CD4-positive, CD25-positive, alpha-beta regulatory T cell (primary cell): ENCODE data around the gene MYO18B. TPM values are rescaled to one million over a fixed set of nuclear protein-coding genes. Genes with fewer than 3 reads are reported as not detected.

Experiments used
- ATAC-seq, 2 donors: fragments of 150-1000 bp; cut with Tn5 transposase; one replicate each; pipeline ENCODE4 v1.10.0; 2021; ENCODE audit warnings: low read depth in 2 of 2, moderate number of reproducible peaks in 2 of 2, moderate library complexity in 1 of 2
- DNase-seq, 3 donors: peaks; one replicate each; pipeline versions ENCODE4 v3.0.0 to v3.0.0-alpha.2; 2012 to 2022; ENCODE audit warnings: mixed read lengths in 1 of 3
- H3K27ac ChIP-seq: one replicate; pipeline ENCODE4 v1.7.0; 2013; ENCODE audit warnings: mild to moderate bottlenecking, low read length; ENCODE audit not compliant: insufficient read depth, poor library complexity, severe bottlenecking
- H3K27me3 ChIP-seq: one replicate; pipeline ENCODE4 v1.7.0; 2013; ENCODE audit warnings: low read length; ENCODE audit not compliant: control insufficient read depth, insufficient read depth
- H3K36me3 ChIP-seq: one replicate; pipeline ENCODE4 v1.7.0; 2013; ENCODE audit warnings: mild to moderate bottlenecking, low read length, moderate library complexity; ENCODE audit not compliant: control insufficient read depth, insufficient read depth
- H3K4me1 ChIP-seq: 2 replicates; pipeline ENCODE4 v1.7.0; 2013; ENCODE audit warnings: mild to moderate bottlenecking, low read length; ENCODE audit not compliant: insufficient read depth, control insufficient read depth, poor library complexity, severe bottlenecking
- H3K4me3 ChIP-seq: one replicate; pipeline ENCODE4 v1.7.0; 2013; ENCODE audit warnings: low read depth, mild to moderate bottlenecking, low read length, moderate library complexity
- H3K9me3 ChIP-seq, 2 experiments: 1 replicate in 1 of 2; 2 replicates in 1 of 2; pipeline ENCODE4 v1.7.0; 2013; ENCODE audit warnings: low read length in 2 of 2, mild to moderate bottlenecking in 1 of 2, moderate library complexity in 1 of 2; ENCODE audit not compliant: control insufficient read depth in 2 of 2
- H3K27ac Mint-ChIP-seq, 3 donors: one replicate each; pipeline ENCODE4 v1.8.0; 2020 to 2022; ENCODE audit warnings: mild to moderate bottlenecking in 3 of 3, mixed read lengths in 3 of 3, moderate library complexity in 2 of 3
- H3K27me3 Mint-ChIP-seq: one replicate; pipeline ENCODE4 v1.8.0; 2022; ENCODE audit warnings: mild to moderate bottlenecking, mixed read lengths
- H3K36me3 Mint-ChIP-seq: one replicate; pipeline ENCODE4 v1.8.0; 2020; ENCODE audit warnings: mixed read lengths
- H3K4me1 Mint-ChIP-seq, 4 donors: one replicate each; pipeline ENCODE4 v1.8.0; 2020 to 2022; ENCODE audit warnings: mixed read lengths in 4 of 4, mild to moderate bottlenecking in 1 of 4
- H3K4me3 Mint-ChIP-seq, 4 donors: one replicate each; pipeline ENCODE4 v1.8.0; 2020 to 2022; ENCODE audit warnings: mild to moderate bottlenecking in 4 of 4, mixed read lengths in 4 of 4, moderate library complexity in 3 of 4
- H3K9me3 Mint-ChIP-seq, 7 donors: one replicate each; pipeline ENCODE4 v1.8.0; 2020 to 2022; ENCODE audit warnings: mixed read lengths in 7 of 7, mild to moderate bottlenecking in 3 of 7, moderate library complexity in 2 of 7
- polyA plus RNA-seq, 4 donors: library from polyadenylated mRNA; unstranded; fragments of 300-500 nt; fragmentation: Illumina TruSeq; gene quantifications; one replicate each; pipeline ENCODE4 v1.2.3, GENCODE V29; 2021
- total RNA-seq: library from RNA; stranded (reverse); gene quantifications from one replicate; pipeline ENCODE4 v1.2.3, GENCODE V29; 2022

Gene MYO18B
- total and polyA plus RNA-seq, 5 donors from 2014 or later: 0.27 to 0.35 TPM; not detected in 3

DNA sequence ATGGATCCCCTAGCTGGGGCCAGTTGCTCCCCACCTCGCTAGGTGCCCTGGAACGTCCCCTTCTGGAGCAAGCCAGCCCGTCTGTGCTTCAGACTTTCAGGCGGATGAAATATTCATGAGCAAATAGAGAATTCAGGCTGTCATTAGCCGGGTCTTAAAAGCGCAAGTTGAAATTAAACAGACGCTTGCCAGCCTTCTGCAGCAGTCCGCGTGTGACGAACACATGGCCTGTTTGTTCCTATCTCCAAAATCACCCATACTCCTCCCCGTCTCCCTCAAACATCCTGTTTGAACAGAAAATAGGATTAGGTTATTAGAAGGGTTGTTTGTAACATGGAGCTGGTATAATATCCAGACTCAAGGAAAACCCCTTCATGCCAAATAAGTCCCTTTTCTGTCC, 38.7 kb downstream of the MYO18B start:
- no peak overlapping the region for H3K4me3 Mint-ChIP-seq
- H3K27me3 Mint-ChIP-seq: peaks cover 11% of the 10 kb centered on the region
- peaks cover 0 to 2% (median 0%) of the 10 kb centered on the region in 4 donors for H3K4me1 Mint-ChIP-seq
- H3K36me3 ChIP-seq: no peaks in the 10 kb centered on the region
- no peaks in the 10 kb centered on the region for H3K9me3 ChIP-seq
- DNase-seq: no peak
- H3K36me3 Mint-ChIP-seq: no peaks in the 10 kb centered on the region
- no peaks in the 10 kb centered on the region for H3K9me3 Mint-ChIP-seq
- H3K27ac Mint-ChIP-seq: no peak overlapping the region
- H3K4me1 ChIP-seq: no peaks in the 10 kb centered on the region
- no peak overlapping the region for H3K27ac ChIP-seq
- no peak overlapping the region for H3K4me3 ChIP-seq
- ATAC-seq: no peak
- no peaks in the 10 kb centered on the region for H3K27me3 ChIP-seq

DNA sequence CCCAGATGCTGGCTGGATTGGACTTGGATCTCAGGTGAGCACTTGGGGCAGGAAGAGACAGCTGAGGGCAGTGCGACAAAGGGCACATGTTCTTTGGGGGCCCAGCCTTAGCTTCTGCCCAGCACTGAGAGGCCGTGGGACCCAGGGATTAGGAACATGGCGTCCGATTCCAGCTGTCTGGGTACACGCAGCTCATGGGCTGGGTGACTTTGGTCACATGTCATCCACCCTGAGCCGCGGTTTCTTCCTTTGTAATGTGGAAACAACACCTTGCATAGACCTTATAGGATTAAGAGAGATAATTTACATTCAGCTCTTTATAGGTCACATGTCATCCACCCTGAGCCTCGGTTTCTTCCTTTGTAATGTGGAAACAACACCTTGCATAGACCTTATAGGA, 39.8 kb downstream of the MYO18B start:
- no peaks in the 10 kb centered on the region for H3K9me3 ChIP-seq
- Mint-ChIP-seq H3K27me3 (peaks cover 15% of the 10 kb centered on the region), H3K36me3 (no peaks in the 10 kb centered on the region), H3K4me1 (peaks cover 0 to 2% (median 0%) of the 10 kb centered on the region in 4 donors), H3K27ac (no peak overlapping the region), H3K9me3 (no peaks in the 10 kb centered on the region), H3K4me3 (no peak overlapping the region)
- no peaks in the 10 kb centered on the region for H3K36me3 ChIP-seq
- H3K27ac ChIP-seq: no peak overlapping the region
- no peak overlapping the region for H3K4me3 ChIP-seq
- H3K4me1 ChIP-seq: no peaks in the 10 kb centered on the region
- DNase-seq (no peak), ATAC-seq (no peak)
- no peaks in the 10 kb centered on the region for H3K27me3 ChIP-seq

DNA sequence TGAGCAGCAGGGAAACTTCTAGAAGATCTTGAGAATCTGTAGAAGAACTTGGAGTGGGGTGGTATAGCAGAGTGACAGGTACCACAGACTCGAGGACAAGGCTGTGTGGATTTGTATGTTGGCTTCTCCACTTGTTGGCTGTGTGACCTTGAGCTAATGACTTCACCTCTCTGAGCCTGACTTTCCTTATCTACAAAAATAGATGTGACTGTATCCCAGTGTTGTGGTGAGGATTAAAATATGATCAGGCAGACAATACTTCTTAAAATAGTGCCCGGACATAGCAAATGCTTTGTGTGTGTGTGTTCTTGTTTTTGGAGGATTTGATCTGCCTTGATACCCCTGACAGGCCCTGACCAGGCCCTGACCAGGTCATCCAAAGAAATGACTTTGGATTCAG, 40.8 kb downstream of the MYO18B start:
- Histone ChIP-seq H3K27me3 (no peaks in the 10 kb centered on the region), H3K36me3 (no peaks in the 10 kb centered on the region), H3K4me3 (no peak overlapping the region), H3K4me1 (no peaks in the 10 kb centered on the region), H3K9me3 (no peaks in the 10 kb centered on the region), H3K27ac (no peak overlapping the region)
- Mint-ChIP-seq H3K4me1 (peaks cover 0 to 2% (median 0%) of the 10 kb centered on the region in 4 donors), H3K27ac (no peak overlapping the region), H3K27me3 (peaks cover 15% of the 10 kb centered on the region), H3K36me3 (no peaks in the 10 kb centered on the region), H3K4me3 (no peak overlapping the region), H3K9me3 (no peaks in the 10 kb centered on the region)
- ATAC-seq: no peak
- no peak for DNase-seq

DNA sequence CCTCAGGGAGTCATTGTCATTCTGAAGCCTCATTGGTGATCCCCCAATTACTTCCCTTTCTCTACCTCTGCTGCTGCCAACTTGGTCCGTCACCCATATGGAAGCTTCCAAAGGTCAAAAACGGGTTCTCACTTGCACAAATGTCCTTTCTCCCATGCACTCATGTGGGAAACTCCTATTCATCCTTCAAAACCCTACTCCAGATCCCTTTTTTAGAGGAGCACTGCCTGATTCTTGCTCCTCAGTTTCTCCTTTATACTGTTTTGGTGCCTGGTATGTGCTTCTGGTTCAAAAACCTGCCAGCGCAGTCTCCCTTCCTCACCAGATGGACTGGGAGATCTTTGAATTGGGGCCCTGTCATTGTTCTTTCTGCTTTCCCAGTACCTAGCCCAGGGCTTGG, 41.9 kb downstream of the MYO18B start:
- H3K27ac ChIP-seq: no peak overlapping the region
- no peak for DNase-seq
- H3K9me3 ChIP-seq: no peaks in the 10 kb centered on the region
- H3K27me3 ChIP-seq: no peaks in the 10 kb centered on the region
- H3K4me1 ChIP-seq: no peaks in the 10 kb centered on the region
- H3K9me3 Mint-ChIP-seq: no peaks in the 10 kb centered on the region
- H3K4me3 ChIP-seq: no peak overlapping the region
- no peaks in the 10 kb centered on the region for H3K4me1 Mint-ChIP-seq
- H3K27me3 Mint-ChIP-seq: peaks cover 24% of the 10 kb centered on the region
- H3K36me3 Mint-ChIP-seq: no peaks in the 10 kb centered on the region
- H3K4me3 Mint-ChIP-seq: no peak overlapping the region
- no peak for ATAC-seq
- H3K27ac Mint-ChIP-seq: no peak overlapping the region
- H3K36me3 ChIP-seq: no peaks in the 10 kb centered on the region

DNA sequence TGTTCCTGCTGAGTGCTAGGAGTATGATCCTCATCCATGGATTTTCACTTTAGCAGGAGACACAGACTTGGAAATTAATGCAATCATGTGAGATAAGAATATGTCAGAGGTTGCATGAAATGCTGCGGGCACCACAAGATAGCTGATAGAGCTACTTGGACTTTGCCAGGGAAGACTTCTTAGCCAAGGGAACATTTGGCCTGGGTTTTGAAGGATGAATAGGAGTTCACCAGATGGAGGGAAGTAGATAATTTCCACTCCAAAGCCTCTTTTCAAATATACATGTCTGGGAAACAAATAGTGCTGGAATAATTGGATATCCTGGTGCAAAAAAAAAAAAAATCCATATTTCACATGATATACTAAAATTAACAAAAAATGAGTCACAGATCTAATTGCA, 44.2 kb downstream of the MYO18B start:
- peaks cover 31% of the 10 kb centered on the region for H3K27me3 Mint-ChIP-seq
- no peak overlapping the region for H3K4me3 Mint-ChIP-seq
- Histone ChIP-seq H3K27me3 (no peaks in the 10 kb centered on the region), H3K27ac (no peak overlapping the region), H3K9me3 (no peaks in the 10 kb centered on the region), H3K4me1 (no peaks in the 10 kb centered on the region), H3K4me3 (no peak overlapping the region), H3K36me3 (no peaks in the 10 kb centered on the region)
- ATAC-seq: no peak
- no peak for DNase-seq
- no peaks in the 10 kb centered on the region for H3K9me3 Mint-ChIP-seq
- no peaks in the 10 kb centered on the region for H3K36me3 Mint-ChIP-seq
- H3K27ac Mint-ChIP-seq: no peak overlapping the region
- no peaks in the 10 kb centered on the region for H3K4me1 Mint-ChIP-seq

DNA sequence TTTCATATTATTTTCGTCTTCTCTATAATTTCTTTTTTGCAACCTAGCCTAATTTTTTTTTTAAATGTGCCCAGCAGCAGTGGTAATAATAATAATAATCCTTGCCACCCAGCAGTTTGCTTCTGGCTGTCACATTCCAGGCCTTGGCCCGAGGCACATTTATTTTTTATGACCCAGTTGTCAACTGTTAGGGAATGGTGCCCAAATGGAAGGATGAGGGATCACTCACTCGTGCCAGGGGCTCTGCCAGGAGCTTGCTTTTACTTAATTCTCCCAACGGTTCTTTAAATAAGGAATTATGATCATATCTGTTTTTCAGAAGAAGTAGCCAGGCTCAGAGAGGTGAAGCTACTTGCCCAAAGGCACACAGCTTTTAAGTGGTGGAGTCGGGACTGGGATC, 49.6 kb downstream of the MYO18B start:
- peaks cover 0 to 2% (median 0%) of the 10 kb centered on the region in 7 donors for H3K9me3 Mint-ChIP-seq
- no peak overlapping the region for H3K27ac Mint-ChIP-seq
- no peak for ATAC-seq
- Histone ChIP-seq H3K4me1 (no peaks in the 10 kb centered on the region), H3K27ac (no peak overlapping the region), H3K36me3 (no peaks in the 10 kb centered on the region), H3K4me3 (no peak overlapping the region), H3K27me3 (no peaks in the 10 kb centered on the region), H3K9me3 (no peaks in the 10 kb centered on the region)
- DNase-seq: no peak
- no peaks in the 10 kb centered on the region for H3K4me1 Mint-ChIP-seq
- H3K27me3 Mint-ChIP-seq: peaks cover 16% of the 10 kb centered on the region
- no peak overlapping the region for H3K4me3 Mint-ChIP-seq
- no peaks in the 10 kb centered on the region for H3K36me3 Mint-ChIP-seq

DNA sequence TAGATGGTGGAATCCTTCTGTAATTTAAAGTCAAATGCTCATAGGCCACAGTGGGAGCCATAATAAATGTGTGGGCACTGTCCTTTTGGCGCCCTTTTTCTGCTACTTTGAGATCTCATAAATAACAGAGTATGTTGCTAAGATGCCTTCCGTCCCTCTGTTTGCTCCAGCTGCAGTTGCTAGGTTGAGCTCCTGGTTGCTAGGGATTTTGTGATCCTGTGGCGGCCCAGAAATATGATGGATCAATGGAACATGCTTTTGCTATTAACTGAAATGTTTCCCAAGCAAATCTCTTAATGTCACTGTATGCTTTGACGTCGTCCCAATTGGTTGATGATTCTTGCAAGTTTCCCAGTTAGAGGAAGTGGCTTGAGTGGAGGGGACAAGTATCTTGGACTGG, 53.5 kb downstream of the MYO18B start:
- no peak overlapping the region for H3K4me3 Mint-ChIP-seq
- no peak overlapping the region for H3K4me3 ChIP-seq
- no peaks in the 10 kb centered on the region for H3K36me3 ChIP-seq
- no peak overlapping the region for H3K27ac Mint-ChIP-seq
- no peaks in the 10 kb centered on the region for H3K9me3 ChIP-seq
- no peaks in the 10 kb centered on the region for H3K4me1 ChIP-seq
- peaks cover 0 to 4% (median 0%) of the 10 kb centered on the region in 7 donors for H3K9me3 Mint-ChIP-seq
- no peaks in the 10 kb centered on the region for H3K4me1 Mint-ChIP-seq
- ATAC-seq: no peak
- no peaks in the 10 kb centered on the region for H3K36me3 Mint-ChIP-seq
- DNase-seq: no peak
- peaks cover 17% of the 10 kb centered on the region for H3K27me3 Mint-ChIP-seq
- no peaks in the 10 kb centered on the region for H3K27me3 ChIP-seq
- no peak overlapping the region for H3K27ac ChIP-seq

DNA sequence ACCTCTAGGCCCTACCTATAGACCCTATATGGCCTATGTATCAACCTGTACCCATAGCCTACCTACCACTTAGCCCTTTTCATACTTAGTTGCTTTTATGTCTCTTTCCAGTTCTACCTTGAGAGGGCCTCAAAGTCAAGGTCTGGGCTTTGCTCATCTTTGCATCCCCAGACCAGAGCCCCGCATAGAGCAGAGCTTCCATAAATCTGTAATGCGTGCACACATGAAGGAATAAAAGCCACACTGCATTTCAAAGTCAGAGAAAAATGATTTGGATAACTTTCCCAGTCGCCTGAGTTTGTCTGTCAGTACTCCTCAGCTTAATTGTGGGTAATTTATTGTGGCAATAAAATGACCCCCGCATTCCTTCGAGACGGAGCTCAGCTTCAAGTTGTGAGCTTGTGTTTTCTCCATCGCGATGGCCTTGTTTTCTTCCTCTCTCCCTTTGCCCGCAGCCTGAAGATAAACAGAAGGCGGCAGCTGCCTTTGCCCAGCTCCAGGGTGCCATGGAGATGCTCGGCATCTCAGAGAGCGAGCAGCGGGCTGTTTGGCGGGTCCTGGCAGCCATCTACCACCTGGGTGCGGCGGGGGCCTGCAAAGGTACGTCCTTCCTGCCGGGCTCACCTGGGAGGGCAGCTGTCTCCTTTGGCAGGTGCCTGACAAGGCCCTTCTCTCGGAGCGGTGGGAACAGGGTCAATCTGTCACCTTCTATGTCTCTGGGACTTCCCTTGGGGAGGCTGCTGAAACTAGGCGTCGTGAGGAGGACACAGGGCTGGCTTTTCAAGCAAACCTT, 55.7 kb downstream of the MYO18B start:
- H3K27me3 Mint-ChIP-seq: peaks cover 23% of the 10 kb centered on the region
- H3K4me3 ChIP-seq: no peak overlapping the region
- peaks cover 0 to 4% (median 0%) of the 10 kb centered on the region in 7 donors for H3K9me3 Mint-ChIP-seq
- DNase-seq (no peak), ATAC-seq (no peak)
- no peaks in the 10 kb centered on the region for H3K36me3 Mint-ChIP-seq
- H3K36me3 ChIP-seq: no peaks in the 10 kb centered on the region
- H3K4me3 Mint-ChIP-seq: no peak overlapping the region
- H3K27me3 ChIP-seq: no peaks in the 10 kb centered on the region
- no peak overlapping the region for H3K27ac ChIP-seq
- H3K4me1 ChIP-seq: no peaks in the 10 kb centered on the region
- H3K4me1 Mint-ChIP-seq: no peaks in the 10 kb centered on the region
- H3K27ac Mint-ChIP-seq: no peak overlapping the region
- no peaks in the 10 kb centered on the region for H3K9me3 ChIP-seq
